ENCODE results near the gene TIFAB.

Gene TIFAB

DNA sequence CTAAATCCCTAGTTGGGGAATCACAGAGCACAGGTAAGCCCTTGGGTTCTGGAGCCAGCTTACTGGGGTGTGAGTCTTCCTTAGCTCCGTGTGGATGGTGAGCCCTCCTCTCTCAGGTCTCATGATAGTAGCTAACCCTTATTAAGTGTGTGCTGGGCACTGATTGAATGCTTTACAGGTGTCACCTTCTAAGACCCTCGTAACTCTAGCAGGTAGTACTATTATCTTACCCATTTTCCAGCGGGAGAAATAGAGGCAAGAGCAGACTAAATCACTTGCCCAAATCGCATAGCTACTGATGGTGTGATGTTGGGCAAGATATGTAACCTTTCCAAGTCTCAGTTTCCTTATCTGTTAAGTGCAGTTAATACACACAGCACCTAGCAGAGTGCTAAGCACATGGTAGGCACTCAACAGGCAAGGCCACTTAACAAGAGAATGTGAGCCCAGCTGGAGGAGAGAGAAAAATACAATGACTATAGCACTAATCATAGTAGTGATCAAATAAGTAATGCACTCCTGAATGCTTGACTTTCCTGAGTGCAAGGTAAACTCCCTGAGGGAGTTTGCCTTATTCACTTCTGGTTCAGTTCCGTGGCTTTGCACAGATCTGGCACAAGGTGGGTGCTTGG, 4.7 kb downstream of the TIFAB start, which contains the start of gene DCANP1:
DCANP1 (minus strand) TSS at position 51 of the 632 bp plus-strand sequence. CDS start 240 bp downstream, outside the sequence.
- no peak for ATAC-seq
- TF ChIP-seq ZC3H10 (CRISPR knock-in tag; IDR thresholded peaks at IDR 0.05) (no peak), TOX (CRISPR knock-in tag; IDR thresholded peaks at IDR 0.05; ENCODE audit: borderline replicate concordance) (no peak), OSR1 (CRISPR knock-in tag; IDR thresholded peaks at IDR 0.05) (no peak), TSHZ2 (CRISPR knock-in tag; IDR thresholded peaks at IDR 0.05) (no peak)

- no peak for TF ChIP-seq TSHZ2 (CRISPR knock-in tag; IDR thresholded peaks at IDR 0.05)
- no peak for TF ChIP-seq TOX (CRISPR knock-in tag; IDR thresholded peaks at IDR 0.05; ENCODE audit: borderline replicate concordance)
- TF ChIP-seq CSRNP3 (CRISPR knock-in tag; IDR thresholded peaks at IDR 0.05), result no peak
- TF ChIP-seq, protein P1, sequence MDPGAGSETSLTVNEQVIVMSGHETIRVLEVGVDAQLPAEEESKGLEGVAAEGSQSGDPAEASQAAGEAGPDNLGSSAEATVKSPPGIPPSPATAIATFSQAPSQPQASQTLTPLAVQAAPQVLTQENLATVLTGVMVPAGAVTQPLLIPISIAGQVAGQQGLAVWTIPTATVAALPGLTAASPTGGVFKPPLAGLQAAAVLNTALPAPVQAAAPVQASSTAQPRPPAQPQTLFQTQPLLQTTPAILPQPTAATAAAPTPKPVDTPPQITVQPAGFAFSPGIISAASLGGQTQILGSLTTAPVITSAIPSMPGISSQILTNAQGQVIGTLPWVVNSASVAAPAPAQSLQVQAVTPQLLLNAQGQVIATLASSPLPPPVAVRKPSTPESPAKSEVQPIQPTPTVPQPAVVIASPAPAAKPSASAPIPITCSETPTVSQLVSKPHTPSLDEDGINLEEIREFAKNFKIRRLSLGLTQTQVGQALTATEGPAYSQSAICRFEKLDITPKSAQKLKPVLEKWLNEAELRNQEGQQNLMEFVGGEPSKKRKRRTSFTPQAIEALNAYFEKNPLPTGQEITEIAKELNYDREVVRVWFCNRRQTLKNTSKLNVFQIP (CRISPR knock-in tag; IDR thresholded peaks at IDR 0.05; ENCODE audit: borderline replicate concordance, low read depth), result no peak
- no peak for TF ChIP-seq ZNF70 (CRISPR knock-in tag; IDR thresholded peaks at IDR 0.05)
- TF ChIP-seq GLIS3 (CRISPR knock-in tag; IDR thresholded peaks at IDR 0.05), result no peak
- no peak for TF ChIP-seq BACH2 (CRISPR knock-in tag; IDR thresholded peaks at IDR 0.05; ENCODE audit: borderline replicate concordance)
- TF ChIP-seq ESRRG (CRISPR knock-in tag; IDR thresholded peaks at IDR 0.05), result no peak
- TF ChIP-seq ZFP30 (CRISPR knock-in tag; IDR thresholded peaks at IDR 0.05), result no peak
- TF ChIP-seq SNAI2 (CRISPR knock-in tag; IDR thresholded peaks at IDR 0.05), result no peak
- no peak for TF ChIP-seq ZNF8 (CRISPR knock-in tag; IDR thresholded peaks at IDR 0.05)
- TF ChIP-seq ZFP3 (CRISPR knock-in tag; IDR thresholded peaks at IDR 0.05), result no peak
- TF ChIP-seq CSDC2 (CRISPR knock-in tag; IDR thresholded peaks at IDR 0.05), result no peak
- no peak for TF ChIP-seq PPARA (CRISPR knock-in tag; IDR thresholded peaks at IDR 0.05; ENCODE audit: borderline replicate concordance)
- no peak for TF ChIP-seq ZNF565 (CRISPR knock-in tag; conservative IDR thresholded peaks at IDR 0.05; ENCODE audit: low read depth)
These were observed 5.5 kb downstream of the TIFAB start for GRCh38 chr5:135446615-135447014.

GRCh38 chr5:135446206-135446605, 5.9 kb downstream of the TIFAB start:
- ATAC-seq, result no peak
- TF ChIP-seq ZFP30 (CRISPR knock-in tag; IDR thresholded peaks at IDR 0.05) (no peak), PPARA (CRISPR knock-in tag; IDR thresholded peaks at IDR 0.05; ENCODE audit: borderline replicate concordance) (no peak), TCF4 (CRISPR knock-in tag; IDR thresholded peaks at IDR 0.05; ENCODE audit: borderline replicate concordance) (no peak), CSRNP3 (CRISPR knock-in tag; IDR thresholded peaks at IDR 0.05) (no peak), TSHZ2 (CRISPR knock-in tag; IDR thresholded peaks at IDR 0.05) (no peak), OSR1 (CRISPR knock-in tag; IDR thresholded peaks at IDR 0.05) (no peak), TOX (CRISPR knock-in tag; IDR thresholded peaks at IDR 0.05; ENCODE audit: borderline replicate concordance) (no peak), ZNF70 (CRISPR knock-in tag; IDR thresholded peaks at IDR 0.05) (no peak)
- TF ChIP-seq, protein P2, sequence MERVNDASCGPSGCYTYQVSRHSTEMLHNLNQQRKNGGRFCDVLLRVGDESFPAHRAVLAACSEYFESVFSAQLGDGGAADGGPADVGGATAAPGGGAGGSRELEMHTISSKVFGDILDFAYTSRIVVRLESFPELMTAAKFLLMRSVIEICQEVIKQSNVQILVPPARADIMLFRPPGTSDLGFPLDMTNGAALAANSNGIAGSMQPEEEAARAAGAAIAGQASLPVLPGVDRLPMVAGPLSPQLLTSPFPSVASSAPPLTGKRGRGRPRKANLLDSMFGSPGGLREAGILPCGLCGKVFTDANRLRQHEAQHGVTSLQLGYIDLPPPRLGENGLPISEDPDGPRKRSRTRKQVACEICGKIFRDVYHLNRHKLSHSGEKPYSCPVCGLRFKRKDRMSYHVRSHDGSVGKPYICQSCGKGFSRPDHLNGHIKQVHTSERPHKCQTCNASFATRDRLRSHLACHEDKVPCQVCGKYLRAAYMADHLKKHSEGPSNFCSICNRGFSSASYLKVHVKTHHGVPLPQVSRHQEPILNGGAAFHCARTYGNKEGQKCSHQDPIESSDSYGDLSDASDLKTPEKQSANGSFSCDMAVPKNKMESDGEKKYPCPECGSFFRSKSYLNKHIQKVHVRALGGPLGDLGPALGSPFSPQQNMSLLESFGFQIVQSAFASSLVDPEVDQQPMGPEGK (CRISPR knock-in tag; IDR thresholded peaks at IDR 0.05; ENCODE audit: borderline replicate concordance), result no peak
- TF ChIP-seq, protein P1 (CRISPR knock-in tag; IDR thresholded peaks at IDR 0.05; ENCODE audit: borderline replicate concordance, low read depth), result no peak

More at GRCh38 chr5:135446615-135447014, 5.5 kb downstream of the TIFAB start:
- no peak for ATAC-seq
